SK-N-SH treated with all-trans-retinoic acid at 6 μM for 48 hours (cell line): ENCODE results near the gene CT45A1.
A peak's percentile ranks its signal among the peaks of the same experiment; 100 is the strongest.
"Not testable (repeated sequence)": the region's sequence is repeated elsewhere in the genome, so short reads cannot be mapped to it uniquely, and the experiment has no call there.

Experiments used
- ATAC-seq: fragments of 200-7000 bp; cut with Tn5 transposase; 3 replicates; pipeline ENCODE4 v1.9.1; 2020; ENCODE audit warnings: mild to moderate bottlenecking, moderate library complexity
- ARNTL ChIP-seq: fragments of 450-650 bp; formaldehyde crosslinking; IDR thresholded peaks from 2 replicates; pipeline ENCODE4 v1.5.0; 2020; ENCODE audit warnings: low read depth, mild to moderate bottlenecking, moderate library complexity, borderline replicate concordance
- BACH2 ChIP-seq: fragments of 250-450 bp; sonication (Bioruptor Pico); IDR thresholded peaks from 2 replicates; pipeline ENCODE4 v1.9.0; 2021; ENCODE audit warnings: mild to moderate bottlenecking, borderline replicate concordance
- CREB5 ChIP-seq: fragments of 250-450 bp; sonication (Bioruptor Pico); IDR thresholded peaks from 2 replicates; pipeline ENCODE4 v1.5.1; 2020; ENCODE audit warnings: low read depth, mild to moderate bottlenecking, moderate library complexity
- CSDC2 ChIP-seq: fragments of 250-450 bp; sonication (Bioruptor Pico); IDR thresholded peaks from 2 replicates; pipeline ENCODE4 v1.5.0; 2020; ENCODE audit warnings: mild to moderate bottlenecking, moderate library complexity
- ESRRG ChIP-seq: fragments of 250-450 bp; sonication (Bioruptor Pico); IDR thresholded peaks from 2 replicates; pipeline ENCODE4 v1.6.1; 2021; ENCODE audit warnings: mild to moderate bottlenecking
- GLIS3 ChIP-seq: fragments of 250-450 bp; sonication (Bioruptor Pico); IDR thresholded peaks from 2 replicates; pipeline ENCODE4 v1.5.0; 2020; ENCODE audit warnings: mild to moderate bottlenecking, moderate library complexity
- ISL1 ChIP-seq: fragments of 250-450 bp; sonication (Bioruptor Pico); IDR thresholded peaks from 2 replicates; pipeline ENCODE4 v2.1.2; 2022; ENCODE audit warnings: mild to moderate bottlenecking, moderate library complexity
- OSR1 ChIP-seq: fragments of 250-450 bp; sonication (Bioruptor Pico); IDR thresholded peaks from 2 replicates; pipeline ENCODE4 v1.8.0; 2022; ENCODE audit warnings: moderate library complexity, mild to moderate bottlenecking, inconsistent platforms
- PATZ1 ChIP-seq: fragments of 250-450 bp; sonication (Bioruptor Pico); IDR thresholded peaks from 2 replicates; pipeline ENCODE4 v1.8.0; 2020; ENCODE audit warnings: mild to moderate bottlenecking, moderate library complexity, borderline replicate concordance
- POU6F1 ChIP-seq: fragments of 250-450 bp; sonication (Bioruptor Pico); IDR thresholded peaks from 2 replicates; pipeline ENCODE4 v1.8.0; 2021; ENCODE audit warnings: low read depth, mild to moderate bottlenecking, moderate library complexity, borderline replicate concordance
- PPARA ChIP-seq: fragments of 250-450 bp; sonication (Bioruptor Pico); IDR thresholded peaks from 2 replicates; pipeline ENCODE4 v1.5.0; 2020; ENCODE audit warnings: mild to moderate bottlenecking, borderline replicate concordance
- RARB ChIP-seq: fragments of 250-450 bp; sonication (Bioruptor Pico); IDR thresholded peaks from 2 replicates; pipeline ENCODE4 v1.8.0; 2021; ENCODE audit warnings: mild to moderate bottlenecking, moderate library complexity
- SNAI2 ChIP-seq: fragments of 250-450 bp; sonication (Bioruptor Pico); IDR thresholded peaks from 2 replicates; pipeline ENCODE4 v1.5.0; 2020; ENCODE audit warnings: mild to moderate bottlenecking, moderate library complexity
- TCF4 ChIP-seq: fragments of 250-450 bp; sonication (Bioruptor Pico); IDR thresholded peaks from 2 replicates; pipeline ENCODE4 v1.8.0; 2021; ENCODE audit warnings: mild to moderate bottlenecking, moderate library complexity, borderline replicate concordance
- TOX ChIP-seq: fragments of 250-450 bp; sonication (Bioruptor Pico); IDR thresholded peaks from 2 replicates; pipeline ENCODE4 v1.8.0; 2021; ENCODE audit warnings: mild to moderate bottlenecking, moderate library complexity, borderline replicate concordance
- ZC3H10 ChIP-seq: fragments of 250-450 bp; sonication (Bioruptor Pico); IDR thresholded peaks from 2 replicates; pipeline ENCODE4 v1.5.1; 2021; ENCODE audit warnings: mild to moderate bottlenecking, moderate library complexity
- ZFP3 ChIP-seq: fragments of 250-450 bp; sonication (Bioruptor Pico); IDR thresholded peaks from 2 replicates; pipeline ENCODE4 v1.5.0; 2020; ENCODE audit warnings: mild to moderate bottlenecking, moderate library complexity
- ZFP30 ChIP-seq: fragments of 450-650 bp; formaldehyde crosslinking; IDR thresholded peaks from 2 replicates; pipeline ENCODE4 v1.5.0; 2022; ENCODE audit warnings: mild to moderate bottlenecking, moderate library complexity
- ZNF70 ChIP-seq: fragments of 450-650 bp; formaldehyde crosslinking; IDR thresholded peaks from 2 replicates; pipeline ENCODE4 v1.5.0; 2020; ENCODE audit warnings: mild to moderate bottlenecking, moderate library complexity
- TF ChIP-seq, protein P1 (sequence below): fragments of 250-450 bp; sonication (Bioruptor Pico); IDR thresholded peaks from 2 replicates; pipeline ENCODE4 v1.5.1; 2021; ENCODE audit warnings: mild to moderate bottlenecking, moderate library complexity

CT45A1 gene

GRCh38 chrX:135713183-135713689 is at the start of gene CT45A1:
CT45A1 (plus strand) TSS chrX:135713639; CDS start chrX:135718941, 5,302 bp downstream.
- ATAC-seq, result not testable (repeated sequence)

DNA sequence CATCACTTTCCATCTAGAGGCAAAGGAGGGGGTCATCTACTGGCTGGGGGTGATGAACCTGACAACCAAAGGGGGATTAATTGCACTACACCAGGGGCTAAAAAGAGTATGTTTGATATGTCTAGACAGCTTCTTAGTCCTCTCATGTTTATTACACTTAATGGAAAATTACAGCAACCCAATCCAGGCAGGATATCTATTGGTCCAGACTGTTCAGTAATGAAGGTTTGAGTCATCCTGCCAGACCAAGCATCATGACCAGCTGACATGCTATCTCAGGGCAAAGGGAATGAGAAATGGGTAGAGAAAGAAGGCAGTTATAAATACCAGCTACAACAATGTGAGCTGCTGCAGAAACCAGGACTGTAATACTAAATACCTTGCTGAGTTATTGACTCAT is 40.5 kb upstream of the CT45A1 start:
- ATAC-seq, result not testable (repeated sequence)

DNA sequence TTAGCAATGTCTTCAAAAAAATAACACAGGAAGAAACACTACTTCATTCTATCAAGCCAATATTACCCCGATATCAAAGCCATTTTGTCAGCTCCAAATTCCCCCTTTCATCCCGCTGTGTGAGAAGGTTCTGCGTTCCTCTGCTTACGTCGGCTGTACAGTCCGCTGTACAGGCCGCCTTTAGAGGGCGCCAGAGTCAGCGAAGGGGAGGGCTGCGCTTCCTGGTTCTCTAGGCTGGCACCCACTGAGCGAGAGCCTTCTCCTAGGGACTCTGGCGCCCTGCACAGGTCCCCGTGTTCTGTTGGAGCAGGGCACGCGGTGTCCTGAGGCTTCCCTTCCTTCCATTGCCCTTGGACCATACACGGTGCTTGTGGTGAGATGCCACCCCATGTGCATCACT is 25.3 kb upstream of the CT45A1 start:
- ATAC-seq, result peak; percentile 86

GRCh38 chrX:135695471-135695870 is 18.0 kb upstream of the CT45A1 start:
- ATAC-seq, result no peak
- TF ChIP-seq BACH2, result no peak
- TF ChIP-seq, protein P1, sequence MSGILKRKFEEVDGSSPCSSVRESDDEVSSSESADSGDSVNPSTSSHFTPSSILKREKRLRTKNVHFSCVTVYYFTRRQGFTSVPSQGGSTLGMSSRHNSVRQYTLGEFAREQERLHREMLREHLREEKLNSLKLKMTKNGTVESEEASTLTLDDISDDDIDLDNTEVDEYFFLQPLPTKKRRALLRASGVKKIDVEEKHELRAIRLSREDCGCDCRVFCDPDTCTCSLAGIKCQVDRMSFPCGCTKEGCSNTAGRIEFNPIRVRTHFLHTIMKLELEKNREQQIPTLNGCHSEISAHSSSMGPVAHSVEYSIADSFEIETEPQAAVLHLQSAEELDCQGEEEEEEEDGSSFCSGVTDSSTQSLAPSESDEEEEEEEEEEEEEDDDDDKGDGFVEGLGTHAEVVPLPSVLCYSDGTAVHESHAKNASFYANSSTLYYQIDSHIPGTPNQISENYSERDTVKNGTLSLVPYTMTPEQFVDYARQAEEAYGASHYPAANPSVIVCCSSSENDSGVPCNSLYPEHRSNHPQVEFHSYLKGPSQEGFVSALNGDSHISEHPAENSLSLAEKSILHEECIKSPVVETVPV (CRISPR knock-in tag), result no peak
- no peak for TF ChIP-seq ZFP30 (CRISPR knock-in tag)
- no peak for TF ChIP-seq CREB5 (CRISPR knock-in tag)
- no peak for TF ChIP-seq RARB (CRISPR knock-in tag)
- TF ChIP-seq PPARA, result no peak
- no peak for TF ChIP-seq PATZ1
- TF ChIP-seq SNAI2 (CRISPR knock-in tag), result no peak
- TF ChIP-seq CSDC2 (CRISPR knock-in tag), result no peak
- no peak for TF ChIP-seq ZC3H10 (CRISPR knock-in tag)
- no peak for TF ChIP-seq TCF4
- no peak for TF ChIP-seq GLIS3 (CRISPR knock-in tag)
- no peak for TF ChIP-seq OSR1 (CRISPR knock-in tag)
- TF ChIP-seq ESRRG (CRISPR knock-in tag), result no peak
- TF ChIP-seq POU6F1 (CRISPR knock-in tag), result no peak
- no peak for TF ChIP-seq ISL1
- TF ChIP-seq ZFP3 (CRISPR knock-in tag), result no peak
- TF ChIP-seq, all 23 proteins: peak for 0

More for the DNA sequence above, 25.3 kb upstream of the CT45A1 start:
- TF ChIP-seq SNAI2 (CRISPR knock-in tag) (no peak), CSDC2 (CRISPR knock-in tag) (no peak), TCF4 (no peak), ZNF70 (CRISPR knock-in tag) (no peak), ARNTL (no peak), POU6F1 (CRISPR knock-in tag) (no peak), TOX (CRISPR knock-in tag) (no peak), OSR1 (CRISPR knock-in tag) (no peak), ZFP30 (CRISPR knock-in tag) (no peak), CREB5 (CRISPR knock-in tag) (no peak), ESRRG (CRISPR knock-in tag) (no peak)
